ENCODE results near the gene MANEAL.

The MANEAL gene

GRCh38 chr1:37782491-37782890 lies 11.2 kb upstream of the MANEAL start:
- DNase-seq: no peak

- no peak for DNase-seq
Observed at GRCh38 chr1:37792943-37793686, 532 bp upstream of the MANEAL start.

- DNase-seq: no peak
Observed at GRCh38 chr1:37794372-37795339, 1.0 kb downstream of the MANEAL start.

GRCh38 chr1:37795340-37796125 lies 1.9 kb downstream of the MANEAL start:
- peak; percentile 68 for DNase-seq

- DNase-seq: no peak
Observed at GRCh38 chr1:37797750-37798345, 4.2 kb downstream of the MANEAL start.

GRCh38 chr1:37802439-37802838 lies 8.8 kb downstream of the MANEAL start:
- no peak for DNase-seq

- no peak for DNase-seq
Observed at GRCh38 chr1:37807220-37807554, 13.5 kb downstream of the MANEAL start.

- DNase-seq: peak; percentile 96
Observed at GRCh38 chr1:37807555-37808368, 14.1 kb downstream of the MANEAL start, which contains the start of the genes C1orf122 and YRDC. TSS of gene C1orf122 (plus strand) at chr1:37807790. CDS start at chr1:37808405, 615 bp downstream. TSS of gene YRDC (minus strand) at chr1:37808208. CDS start at chr1:37808180, 28 bp downstream.

GRCh38 chr1:37808369-37809319 lies 15.0 kb downstream of the MANEAL start:
- DNase-seq: peak; percentile 56

- no peak for DNase-seq
Observed at GRCh38 chr1:37809942-37810341, 16.3 kb downstream of the MANEAL start.

GRCh38 chr1:37811027-37811655 lies 17.5 kb downstream of the MANEAL start:
- DNase-seq: peak; percentile 78

- DNase-seq: no peak
Observed at GRCh38 chr1:37813529-37814145, 20.0 kb downstream of the MANEAL start.

GRCh38 chr1:37814252-37814651 lies 20.6 kb downstream of the MANEAL start:
- no peak for DNase-seq

GRCh38 chr1:37817481-37817880 lies 23.8 kb downstream of the MANEAL start:
- no peak for DNase-seq

- no peak for DNase-seq
Observed at GRCh38 chr1:37821481-37821880, 27.8 kb downstream of the MANEAL start.

GRCh38 chr1:37822906-37823815 lies 29.5 kb downstream of the MANEAL start:
- no peak for DNase-seq

GRCh38 chr1:37824001-37824400 lies 30.4 kb downstream of the MANEAL start:
- no peak for DNase-seq

- no peak for DNase-seq
Observed at GRCh38 chr1:37825506-37825905, 31.9 kb downstream of the MANEAL start.

All from activated CD4-positive, alpha-beta T cell treated with anti-CD3 and anti-CD28 coated beads for 48 hours (primary cell).